Kidney (tissue), 14 donors: ENCODE results near the gene NT5C2. TPM values are rescaled to one million over a fixed set of nuclear protein-coding genes. Genes with fewer than 3 reads are reported as not detected.
"Not testable (repeated sequence)": the region's sequence is repeated elsewhere in the genome, so short reads cannot be mapped to it uniquely, and the experiment has no call there.

Experiments
- DNase-seq, 5 donors: peaks; one replicate each; pipeline ENCODE4 v3.0.0-alpha.2; 2013 to 2020
- FAIRE-seq: peaks from 2 replicates; lab custom pipeline; 2012; peaks lifted over from hg19 to GRCh38; lab: Jason Lieb, UNC
- H3K27ac ChIP-seq, 2 donors: one replicate each; pipeline ENCODE4 v1.7.0; 2013; ENCODE audit warnings: low read depth in 2 of 2, low read length in 2 of 2, inconsistent platforms in 1 of 2
- H3K27me3 ChIP-seq: one replicate; pipeline ENCODE4 v1.7.1; 2013; ENCODE audit warnings: low read length, inconsistent platforms; ENCODE audit not compliant: control insufficient read depth, insufficient read depth
- H3K36me3 ChIP-seq, 3 donors: one replicate each; pipeline versions ENCODE4 v1.7.0 to v1.7.1; 2013; ENCODE audit warnings: low read length in 3 of 3, control low read depth in 1 of 3, inconsistent platforms in 1 of 3; ENCODE audit not compliant: insufficient read depth in 3 of 3, control insufficient read depth in 2 of 3
- H3K4me1 ChIP-seq, 3 donors: one replicate each; pipeline versions ENCODE4 v1.7.0 to v1.7.1; 2013; ENCODE audit warnings: low read length in 3 of 3, inconsistent platforms in 1 of 3, low read depth in 1 of 3; ENCODE audit not compliant: control insufficient read depth in 2 of 3, insufficient read depth in 2 of 3
- H3K4me3 ChIP-seq, 3 donors: one replicate each; pipeline versions ENCODE4 v1.7.0 to v1.8.1; 2013; ENCODE audit warnings: low read length in 3 of 3, control low read depth in 1 of 3, inconsistent platforms in 1 of 3
- H3K9ac ChIP-seq, 3 donors: one replicate each; pipeline versions ENCODE4 v1.7.0 to v1.7.1; 2013; ENCODE audit warnings: low read length in 3 of 3, control low read depth in 1 of 3, inconsistent platforms in 1 of 3
- H3K9me3 ChIP-seq, 3 donors: one replicate each; pipeline versions ENCODE4 v1.7.0 to v1.7.1; 2013; ENCODE audit warnings: low read length in 3 of 3, control low read depth in 1 of 3, inconsistent platforms in 1 of 3; ENCODE audit not compliant: control insufficient read depth in 2 of 3, insufficient read depth in 1 of 3
- CTCF ChIP-seq: IDR thresholded peaks from 3 replicates; pipeline ENCODE4 v1.5.1; 2012; ENCODE audit warnings: mild to moderate bottlenecking, moderate library complexity, borderline replicate concordance; ENCODE audit not compliant: insufficient read depth; ENCODE audit errors: extremely low read depth
- intact Hi-C: fragments of 100-400 bp; cut with DNase I; formaldehyde crosslinking; loops from one replicate; pipeline ENCODE4 v1.11.1; 2022
- polyA plus RNA-seq: library from polyadenylated mRNA; stranded (reverse); fragments of 350-450 nt; fragmentation: Illumina TruSeq; extraction: RNeasy Lipid Tissue Mini Kit (QIAGEN cat#74804); gene quantifications from one replicate; pipeline ENCODE4 v1.2.3, GENCODE V29; 2014; ENCODE audit warnings: low read depth, low replicate concordance; ENCODE audit not compliant: insufficient read depth
- total RNA-seq: library from RNA; stranded (reverse); fragmentation: NEBNext Ultra II Directional; extraction: Animal tissue kit (Norgen Biotek cat#: 25700); gene quantifications from one replicate; pipeline ENCODE4 v1.2.1, GENCODE V29; 2021
- donor health status: control.
- donor health status: control.
- donor health status: control.
- donor health status: control.
- donor health status: control.
- donor health status: DM: yes; HTN: yes; CAD: no.
- donor health status: Normal renal cell carcinoma (clear cell type).

Gene NT5C2
- total and polyA plus RNA-seq, 2 donors from 2014 or later = 30.9 to 91.7 TPM

- no peak for FAIRE-seq
- no peak overlapping the region for H3K4me3 ChIP-seq
- intact Hi-C loops = no loop called here
- H3K4me1 ChIP-seq = peaks cover 2 to 17% (median 11%) of the 10 kb centered on the region in 3 donors
- H3K27me3 ChIP-seq = no peaks in the 10 kb centered on the region
- H3K36me3 ChIP-seq = no peaks in the 10 kb centered on the region
- TF ChIP-seq CTCF = no peak
- H3K27ac ChIP-seq = no peak overlapping the region
- no peak overlapping the region for H3K9ac ChIP-seq
- peak in 2 of 5 donors; percentile 61 to 74 for DNase-seq
- no peaks in the 10 kb centered on the region for H3K9me3 ChIP-seq
These were observed 4.2 kb downstream of the NT5C2 start for GRCh38 chr10:103188853-103189252.

GRCh38 chr10:103186128-103186527 lies 6.9 kb downstream of the NT5C2 start:
- Histone ChIP-seq H3K9me3 (no peaks in the 10 kb centered on the region), H3K36me3 (peaks cover 0 to 2% (median 0%) of the 10 kb centered on the region in 3 donors), H3K27me3 (no peaks in the 10 kb centered on the region), H3K4me1 (peaks cover 2 to 16% (median 13%) of the 10 kb centered on the region in 3 donors), H3K9ac (no peak overlapping the region), H3K4me3 (no peak overlapping the region), H3K27ac (no peak overlapping the region)
- DNase-seq (no peak), FAIRE-seq (no peak)
- intact Hi-C loops = no loop called here
- TF ChIP-seq CTCF = no peak

GRCh38 chr10:103184615-103185014 lies 8.5 kb downstream of the NT5C2 start:
- no peak for FAIRE-seq
- Histone ChIP-seq H3K9me3 (no peaks in the 10 kb centered on the region), H3K4me3 (no peak overlapping the region), H3K4me1 (peaks cover 2 to 16% (median 14%) of the 10 kb centered on the region in 3 donors), H3K27ac (no peak overlapping the region), H3K27me3 (no peaks in the 10 kb centered on the region), H3K36me3 (peaks cover 2 to 8% (median 3%) of the 10 kb centered on the region in 3 donors), H3K9ac (no peak overlapping the region)
- DNase-seq = peak in 2 of 5 donors; percentile 50 to 54
- no peak for TF ChIP-seq CTCF
- intact Hi-C loops = no loop called here

- H3K9me3 ChIP-seq, H3K4me3 ChIP-seq, H3K9ac ChIP-seq, H3K27ac ChIP-seq, DNase-seq, H3K36me3 ChIP-seq, H3K27me3 ChIP-seq, FAIRE-seq, intact Hi-C loops: not testable (repeated sequence)
- H3K4me1 ChIP-seq = peaks cover 2 to 16% (median 14%) of the 10 kb centered on the region in 3 donors
These were observed 9.1 kb downstream of the NT5C2 start for GRCh38 chr10:103183991-103184451.
